Germinal center (tissue), 1 donor: Measurements from ENCODE around the gene CD300LF.
A peak's percentile ranks its signal among the peaks of the same experiment; 100 is the strongest.

Experiments used
- DNase-seq: peaks from one replicate; pipeline ENCODE4 v3.0.0; 2012; ENCODE audit warnings: mixed read lengths, low spot score

The CD300LF gene

GRCh38 chr17:74745548-74746177, 32.9 kb upstream of the CD300LF start:
- DNase-seq = no peak

- DNase-seq = peak; percentile 82
These were observed 32.2 kb upstream of the CD300LF start for GRCh38 chr17:74744714-74745547.

- DNase-seq = no peak
These were observed 31.6 kb upstream of the CD300LF start for GRCh38 chr17:74744349-74744713.

- DNase-seq = no peak
These were observed 31.0 kb upstream of the CD300LF start for GRCh38 chr17:74743755-74744154.

GRCh38 chr17:74742978-74743545, 30.3 kb upstream of the CD300LF start:
- DNase-seq = peak; percentile 1

GRCh38 chr17:74742153-74742515, 29.4 kb upstream of the CD300LF start:
- peak; percentile 54 for DNase-seq

- DNase-seq = no peak
These were observed 28.1 kb upstream of the CD300LF start for GRCh38 chr17:74740641-74741387.

GRCh38 chr17:74740173-74740572, 27.4 kb upstream of the CD300LF start:
- no peak for DNase-seq

GRCh38 chr17:74739227-74739831, 26.6 kb upstream of the CD300LF start:
- no peak for DNase-seq

GRCh38 chr17:74738051-74738996, 25.6 kb upstream of the CD300LF start:
- peak; percentile 57 for DNase-seq

GRCh38 chr17:74737299-74738050, 24.8 kb upstream of the CD300LF start:
- DNase-seq = peak; percentile 57

- DNase-seq = peak; percentile 81
These were observed 24.0 kb upstream of the CD300LF start, which contains the start of gene RAB37 for GRCh38 chr17:74736513-74737298. RAB37 (plus strand) TSS chr17:74737256; CDS start chr17:74737273, 17 bp downstream.

GRCh38 chr17:74734256-74734655, 21.5 kb upstream of the CD300LF start:
- DNase-seq = no peak

GRCh38 chr17:74733365-74734122, 20.8 kb upstream of the CD300LF start:
- DNase-seq = no peak

GRCh38 chr17:74732042-74732867, 19.5 kb upstream of the CD300LF start:
- no peak for DNase-seq

GRCh38 chr17:74731347-74731605, 18.6 kb upstream of the CD300LF start:
- DNase-seq = no peak

GRCh38 chr17:74730491-74731346, 18.0 kb upstream of the CD300LF start:
- no peak for DNase-seq
